ENCODE data around the gene LLGL2.

Gene LLGL2

GRCh38 chr17:75563063-75563758 lies 37.7 kb downstream of the LLGL2 start:
- TF ChIP-seq SP1 (IDR thresholded peaks at IDR 0.05) (no peak), SUZ12 (IDR thresholded peaks at IDR 0.05) (no peak), ARNT (IDR thresholded peaks at IDR 0.05) (no peak), FOXK2 (IDR thresholded peaks at IDR 0.05) (no peak), BHLHE40 (IDR thresholded peaks at IDR 0.05; ENCODE audit: borderline replicate concordance) (no peak), HDGF (IDR thresholded peaks at IDR 0.05; ENCODE audit: borderline replicate concordance) (no peak), CTBP1 (IDR thresholded peaks at IDR 0.05; ENCODE audit: borderline replicate concordance) (no peak)
- POLR2A ChIA-PET: no interaction called here
- DNase-seq (ENCODE audit: extremely low spot score): no peak
- CTCF ChIA-PET: no interaction called here

- ChIA-PET CTCF (interaction anchor here (1.4 kb wide), 1 partner anchor 37 kb away, joined by 3 read pairs; no protein-coding TSS in a partner anchor), POLR2A (no interaction called here)
- TF ChIP-seq ZNF384 (IDR thresholded peaks at IDR 0.05): no peak
- no peak for TF ChIP-seq SUZ12 (IDR thresholded peaks at IDR 0.05)
- TF ChIP-seq CTBP1 (IDR thresholded peaks at IDR 0.05; ENCODE audit: borderline replicate concordance): no peak
- TF ChIP-seq PKNOX1 (IDR thresholded peaks at IDR 0.05): no peak
- DNase-seq (ENCODE audit: extremely low spot score): no peak
Observed at GRCh38 chr17:75564195-75564594, 38.7 kb downstream of the LLGL2 start.

GRCh38 chr17:75565066-75565465 lies 39.6 kb downstream of the LLGL2 start:
- POLR2A ChIA-PET: interaction anchor here (0.6 to 1.0 kb wide), 2 partner anchors 16 to 215 kb away, joined by 3 read pairs; no protein-coding TSS in a partner anchor
- TF ChIP-seq ZNF384 (IDR thresholded peaks at IDR 0.05) (no peak), ELF4 (IDR thresholded peaks at IDR 0.05) (no peak), NFRKB (IDR thresholded peaks at IDR 0.05) (no peak), FOXA1 (IDR thresholded peaks at IDR 0.05) (no peak), PKNOX1 (IDR thresholded peaks at IDR 0.05) (peak; percentile 24; the same call in 1 of the 2 replicates), TARDBP (IDR thresholded peaks at IDR 0.05) (no peak), SUZ12 (IDR thresholded peaks at IDR 0.05) (no peak)
- CTCF ChIA-PET: interaction anchor here (0.6 to 1.4 kb wide), 2 partner anchors 36 to 272 kb away, joined by 3 read pairs; no protein-coding TSS in a partner anchor
- no peak for DNase-seq (ENCODE audit: extremely low spot score)

- POLR2A ChIA-PET: interaction anchor here (1.0 kb wide), 1 partner anchor 16 kb away, joined by 3 read pairs; no protein-coding TSS in a partner anchor
- CTCF ChIA-PET: interaction anchor here (1.4 kb wide), 1 partner anchor 36 kb away, joined by 3 read pairs; no protein-coding TSS in a partner anchor
- TF ChIP-seq SUZ12 (IDR thresholded peaks at IDR 0.05) (no peak), NFRKB (IDR thresholded peaks at IDR 0.05) (no peak), HDGF (IDR thresholded peaks at IDR 0.05; ENCODE audit: borderline replicate concordance) (no peak), ELF4 (IDR thresholded peaks at IDR 0.05) (no peak), L3MBTL2 (conservative IDR thresholded peaks at IDR 0.05) (no peak), FOXK2 (IDR thresholded peaks at IDR 0.05) (no peak), ZNF384 (IDR thresholded peaks at IDR 0.05) (no peak), TARDBP (IDR thresholded peaks at IDR 0.05) (no peak)
- no peak for DNase-seq (ENCODE audit: extremely low spot score)
Observed at GRCh38 chr17:75565618-75566017, 40.1 kb downstream of the LLGL2 start.

- ChIA-PET CTCF (no interaction called here), POLR2A (no interaction called here)
- TF ChIP-seq SP1 (IDR thresholded peaks at IDR 0.05) (no peak), FOXA1 (IDR thresholded peaks at IDR 0.05) (no peak), PKNOX1 (IDR thresholded peaks at IDR 0.05) (no peak), L3MBTL2 (conservative IDR thresholded peaks at IDR 0.05) (no peak), BHLHE40 (IDR thresholded peaks at IDR 0.05; ENCODE audit: borderline replicate concordance) (no peak), HDGF (IDR thresholded peaks at IDR 0.05; ENCODE audit: borderline replicate concordance) (no peak)
- DNase-seq (ENCODE audit: extremely low spot score): no peak
Observed at GRCh38 chr17:75566416-75566815, 40.9 kb downstream of the LLGL2 start.

GRCh38 chr17:75566834-75567233 lies 41.3 kb downstream of the LLGL2 start:
- TF ChIP-seq SP1 (IDR thresholded peaks at IDR 0.05): no peak
- TF ChIP-seq FOXM1 (IDR thresholded peaks at IDR 0.05; ENCODE audit: borderline replicate concordance): no peak
- CTCF ChIA-PET: no interaction called here
- DNase-seq (ENCODE audit: extremely low spot score): no peak
- POLR2A ChIA-PET: no interaction called here

- ChIA-PET CTCF (no interaction called here), POLR2A (no interaction called here)
- TF ChIP-seq ELF4 (IDR thresholded peaks at IDR 0.05) (no peak), FOXA1 (IDR thresholded peaks at IDR 0.05) (no peak), L3MBTL2 (conservative IDR thresholded peaks at IDR 0.05) (no peak), CTBP1 (IDR thresholded peaks at IDR 0.05; ENCODE audit: borderline replicate concordance) (no peak)
- DNase-seq (ENCODE audit: extremely low spot score): no peak
Observed at GRCh38 chr17:75568412-75569255, 43.1 kb downstream of the LLGL2 start.

All from HEK293T (cell line).